ENCODE results near the gene ANAPC7. TPM values are rescaled to one million over a fixed set of nuclear protein-coding genes. Genes with fewer than 3 reads are reported as not detected.

Gene ANAPC7
- total RNA-seq, 1 experiment from 2014 or later, result 85.8 TPM

DNA sequence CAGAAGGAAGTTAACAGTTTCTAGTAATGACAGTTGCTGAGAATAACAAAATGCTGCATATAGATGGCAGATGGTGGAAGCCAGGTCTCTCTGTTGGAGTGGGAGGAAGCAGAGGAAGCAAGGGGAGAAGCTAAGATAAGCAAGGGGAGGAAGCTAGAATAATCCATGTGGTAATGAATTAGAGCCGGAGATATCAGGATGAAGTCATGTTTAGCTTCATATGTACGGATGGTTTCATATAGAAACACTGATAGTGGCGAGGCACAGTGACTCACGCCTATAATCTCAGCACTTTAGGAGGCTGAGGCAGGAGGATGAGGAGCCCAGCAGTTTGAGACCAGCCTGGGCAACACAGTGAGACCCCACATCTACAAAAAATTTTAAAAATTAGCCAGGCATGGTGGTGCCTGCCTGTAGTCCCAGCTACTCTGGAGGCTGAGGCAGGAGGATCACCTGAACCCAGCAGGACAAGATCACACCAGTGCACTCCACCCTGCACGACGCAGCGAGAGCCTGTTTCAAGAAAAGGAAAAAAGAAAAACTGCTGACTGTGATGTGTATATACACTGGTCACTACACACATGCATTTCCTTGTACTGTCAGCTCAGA, 49.2 kb downstream of the ANAPC7 start:
- intact Hi-C loops (cut with micrococcal nuclease; ENCODE audit: unreplicated experiment), result loop anchor here (10.0 kb wide), 1 partner anchor 81 kb away; no protein-coding TSS in a partner anchor
- TF ChIP-seq, protein P1, sequence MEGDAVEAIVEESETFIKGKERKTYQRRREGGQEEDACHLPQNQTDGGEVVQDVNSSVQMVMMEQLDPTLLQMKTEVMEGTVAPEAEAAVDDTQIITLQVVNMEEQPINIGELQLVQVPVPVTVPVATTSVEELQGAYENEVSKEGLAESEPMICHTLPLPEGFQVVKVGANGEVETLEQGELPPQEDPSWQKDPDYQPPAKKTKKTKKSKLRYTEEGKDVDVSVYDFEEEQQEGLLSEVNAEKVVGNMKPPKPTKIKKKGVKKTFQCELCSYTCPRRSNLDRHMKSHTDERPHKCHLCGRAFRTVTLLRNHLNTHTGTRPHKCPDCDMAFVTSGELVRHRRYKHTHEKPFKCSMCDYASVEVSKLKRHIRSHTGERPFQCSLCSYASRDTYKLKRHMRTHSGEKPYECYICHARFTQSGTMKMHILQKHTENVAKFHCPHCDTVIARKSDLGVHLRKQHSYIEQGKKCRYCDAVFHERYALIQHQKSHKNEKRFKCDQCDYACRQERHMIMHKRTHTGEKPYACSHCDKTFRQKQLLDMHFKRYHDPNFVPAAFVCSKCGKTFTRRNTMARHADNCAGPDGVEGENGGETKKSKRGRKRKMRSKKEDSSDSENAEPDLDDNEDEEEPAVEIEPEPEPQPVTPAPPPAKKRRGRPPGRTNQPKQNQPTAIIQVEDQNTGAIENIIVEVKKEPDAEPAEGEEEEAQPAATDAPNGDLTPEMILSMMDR (IDR thresholded peaks at IDR 0.05), result no peak
- no peak for TF ChIP-seq TCF7L2 (IDR thresholded peaks at IDR 0.05; ENCODE audit: low read depth, low read length)
- no peak for TF ChIP-seq POLR2AphosphoS5 (IDR thresholded peaks at IDR 0.05; ENCODE audit: low read depth, low read length)
- TF ChIP-seq SIN3A (IDR thresholded peaks at IDR 0.05; ENCODE audit: borderline replicate concordance, insufficient read depth, low read depth, low read length), result no peak
- TF ChIP-seq, protein P2, sequence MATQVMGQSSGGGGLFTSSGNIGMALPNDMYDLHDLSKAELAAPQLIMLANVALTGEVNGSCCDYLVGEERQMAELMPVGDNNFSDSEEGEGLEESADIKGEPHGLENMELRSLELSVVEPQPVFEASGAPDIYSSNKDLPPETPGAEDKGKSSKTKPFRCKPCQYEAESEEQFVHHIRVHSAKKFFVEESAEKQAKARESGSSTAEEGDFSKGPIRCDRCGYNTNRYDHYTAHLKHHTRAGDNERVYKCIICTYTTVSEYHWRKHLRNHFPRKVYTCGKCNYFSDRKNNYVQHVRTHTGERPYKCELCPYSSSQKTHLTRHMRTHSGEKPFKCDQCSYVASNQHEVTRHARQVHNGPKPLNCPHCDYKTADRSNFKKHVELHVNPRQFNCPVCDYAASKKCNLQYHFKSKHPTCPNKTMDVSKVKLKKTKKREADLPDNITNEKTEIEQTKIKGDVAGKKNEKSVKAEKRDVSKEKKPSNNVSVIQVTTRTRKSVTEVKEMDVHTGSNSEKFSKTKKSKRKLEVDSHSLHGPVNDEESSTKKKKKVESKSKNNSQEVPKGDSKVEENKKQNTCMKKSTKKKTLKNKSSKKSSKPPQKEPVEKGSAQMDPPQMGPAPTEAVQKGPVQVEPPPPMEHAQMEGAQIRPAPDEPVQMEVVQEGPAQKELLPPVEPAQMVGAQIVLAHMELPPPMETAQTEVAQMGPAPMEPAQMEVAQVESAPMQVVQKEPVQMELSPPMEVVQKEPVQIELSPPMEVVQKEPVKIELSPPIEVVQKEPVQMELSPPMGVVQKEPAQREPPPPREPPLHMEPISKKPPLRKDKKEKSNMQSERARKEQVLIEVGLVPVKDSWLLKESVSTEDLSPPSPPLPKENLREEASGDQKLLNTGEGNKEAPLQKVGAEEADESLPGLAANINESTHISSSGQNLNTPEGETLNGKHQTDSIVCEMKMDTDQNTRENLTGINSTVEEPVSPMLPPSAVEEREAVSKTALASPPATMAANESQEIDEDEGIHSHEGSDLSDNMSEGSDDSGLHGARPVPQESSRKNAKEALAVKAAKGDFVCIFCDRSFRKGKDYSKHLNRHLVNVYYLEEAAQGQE (IDR thresholded peaks at IDR 0.05; ENCODE audit: insufficient read depth in 1 of 2, low read depth in 2 of 2, low read length in 1 of 2), result no peak
- Histone ChIP-seq H3K36me3 (ENCODE audit: control insufficient read depth, insufficient read depth, low read length) (no peaks in the 10 kb centered on the region; the same call in 1 of the 2 replicates), H3K4me3 (ENCODE audit: low read depth in 2 of 2, low read length in 2 of 2) (no peak overlapping the region), H3K4me1 (ENCODE audit: control insufficient read depth, insufficient read depth, low read length) (no peaks in the 10 kb centered on the region), H3K27ac (ENCODE audit: low read length) (no peak overlapping the region), H3K27me3 (ENCODE audit: control insufficient read depth, insufficient read depth, low read length) (no peaks in the 10 kb centered on the region), H3K9me3 (ENCODE audit: control insufficient read depth, insufficient read depth, low read depth, low read length) (no peaks in the 10 kb centered on the region)
- CTCF ChIA-PET, result no interaction called here
- DNase-seq (ENCODE audit: low read depth, low spot score) (no peak), ATAC-seq (no peak)
- POLR2A ChIA-PET, result interaction anchor here (0.5 kb wide), 1 partner anchor 73 kb away, joined by 4 read pairs; no protein-coding TSS in a partner anchor
- in situ Hi-C loops (cut with HindIII; ENCODE audit: low pct_unique_long_range_greater_than_20kb, low sequenced_read_pairs), result no loop called here
- no TSS peak for BruUV-seq (replicated peaks)

- Histone ChIP-seq H3K27ac (ENCODE audit: low read length) (no peak overlapping the region), H3K4me3 (ENCODE audit: low read depth in 2 of 2, low read length in 2 of 2) (no peak overlapping the region), H3K4me1 (ENCODE audit: control insufficient read depth, insufficient read depth, low read length) (no peaks in the 10 kb centered on the region), H3K27me3 (ENCODE audit: control insufficient read depth, insufficient read depth, low read length) (no peaks in the 10 kb centered on the region), H3K36me3 (ENCODE audit: control insufficient read depth, insufficient read depth, low read length) (no peaks in the 10 kb centered on the region; the same call in 1 of the 2 replicates), H3K9me3 (ENCODE audit: control insufficient read depth, insufficient read depth, low read depth, low read length) (no peaks in the 10 kb centered on the region)
- ChIA-PET CTCF (no interaction called here), POLR2A (interaction anchor here (0.5 kb wide), 1 partner anchor 84 kb away, joined by 5 read pairs; no protein-coding TSS in a partner anchor)
- intact Hi-C loops (cut with micrococcal nuclease; ENCODE audit: unreplicated experiment), result loop anchor here (10.0 kb wide), 1 partner anchor 81 kb away; no protein-coding TSS in a partner anchor
- in situ Hi-C loops (cut with HindIII; ENCODE audit: low pct_unique_long_range_greater_than_20kb, low sequenced_read_pairs), result no loop called here
- peak; percentile 65 for TF ChIP-seq POLR2AphosphoS5 (IDR thresholded peaks at IDR 0.05; ENCODE audit: low read depth, low read length)
- TF ChIP-seq SIN3A (IDR thresholded peaks at IDR 0.05; ENCODE audit: borderline replicate concordance, insufficient read depth, low read depth, low read length), result no peak
- no TSS peak for BruUV-seq (replicated peaks)
- no peak for DNase-seq (ENCODE audit: low read depth, low spot score)
- no peak for ATAC-seq
Observed at GRCh38 chr12:110353211-110353965, 50.1 kb downstream of the ANAPC7 start.

All from Panc1 (cell line).